Natural killer cell (primary cell): ENCODE results near the gene MMP24. TPM values are rescaled to one million over a fixed set of nuclear protein-coding genes. Genes with fewer than 3 reads are reported as not detected.

Experiments
- ATAC-seq, 3 donors: fragments of 150-1000 bp in 2 of 3; fragments of 200-7000 bp in 1 of 3; cut with Tn5 transposase; 1 replicate in 1 of 3; 2 replicates in 2 of 3; pipeline ENCODE4 v1.10.0; 2021; ENCODE audit warnings: mild to moderate bottlenecking in 2 of 3, moderate library complexity in 2 of 3
- DNase-seq, 2 donors: peaks; one replicate each; pipeline versions ENCODE4 v3.0.0 to v3.0.0-alpha.2; 2013 to 2021; ENCODE audit warnings: mixed read lengths in 1 of 2
- H3K27ac ChIP-seq: one replicate; pipeline ENCODE4 v1.5.1; 2013; ENCODE audit warnings: mild to moderate bottlenecking, low read length
- H3K27me3 ChIP-seq: one replicate; pipeline ENCODE4 v1.6.1; 2013; ENCODE audit warnings: low read length; ENCODE audit not compliant: control insufficient read depth, insufficient read depth
- H3K36me3 ChIP-seq: one replicate; pipeline ENCODE4 v1.6.1; 2013; ENCODE audit warnings: low read length; ENCODE audit not compliant: control insufficient read depth, insufficient read depth
- H3K4me1 ChIP-seq: one replicate; pipeline ENCODE4 v1.6.1; 2013; ENCODE audit warnings: low read length; ENCODE audit not compliant: control insufficient read depth, insufficient read depth
- H3K4me3 ChIP-seq: one replicate; pipeline ENCODE4 v1.5.1; 2013; ENCODE audit warnings: low read length
- H3K9me3 ChIP-seq: one replicate; pipeline ENCODE4 v1.6.1; 2013; ENCODE audit warnings: low read length; ENCODE audit not compliant: control insufficient read depth, insufficient read depth
- H3K27ac Mint-ChIP-seq, 2 donors: one replicate each; pipeline ENCODE4 v1.8.0; 2022; ENCODE audit warnings: mild to moderate bottlenecking in 2 of 2, mixed read lengths in 2 of 2, moderate library complexity in 1 of 2
- H3K27me3 Mint-ChIP-seq, 2 donors: one replicate each; pipeline ENCODE4 v1.8.0; 2022; ENCODE audit warnings: low read depth in 2 of 2, mixed read lengths in 2 of 2
- H3K36me3 Mint-ChIP-seq: one replicate; pipeline ENCODE4 v1.8.0; 2022; ENCODE audit warnings: mixed read lengths
- H3K4me1 Mint-ChIP-seq, 2 donors: one replicate each; pipeline ENCODE4 v1.8.0; 2022; ENCODE audit warnings: mixed read lengths in 2 of 2
- H3K4me3 Mint-ChIP-seq: one replicate; pipeline ENCODE4 v1.8.0; 2022; ENCODE audit warnings: mild to moderate bottlenecking, moderate library complexity, mixed read lengths
- H3K9me3 Mint-ChIP-seq, 2 donors: one replicate each; pipeline ENCODE4 v1.8.0; 2022; ENCODE audit warnings: mixed read lengths in 2 of 2
- WGBS: methylation state at CpG from one replicate; pipeline ENCODE4 v1.1.7; 2013; ENCODE audit warnings: missing lambda C conversion rate; ENCODE audit not compliant: insufficient coverage; 5-methylcytosine and 5-hydroxymethylcytosine counted together
- intact Hi-C: fragments of 100-400 bp; cut with micrococcal nuclease; formaldehyde crosslinking; loops from one replicate; pipeline ENCODE4 v1.14.2; 2022
- total RNA-seq, 4 donors: library from RNA; stranded (reverse); fragments of 120-200 nt in 1 of 4; gene quantifications; one replicate each; pipeline versions ENCODE4 v1.2.3 to v1.2.4, GENCODE V29; 2013 to 2022
- TF ChIP-seq, protein P1 (sequence below): fragments of 200-600 bp; IDR thresholded peaks from one replicate; pipeline ENCODE4 v1.8.0; 2022; ENCODE audit warnings: antibody characterized with exemption

MMP24 gene
- total RNA-seq, 3 donors from 2014 or later (not counting 1 experiment from before 2014, with no cell fraction given), result 0.14 to 0.18 (median 0.16) TPM

- H3K36me3 Mint-ChIP-seq, result no peaks in the 10 kb centered on the region
- TF ChIP-seq, protein P1, sequence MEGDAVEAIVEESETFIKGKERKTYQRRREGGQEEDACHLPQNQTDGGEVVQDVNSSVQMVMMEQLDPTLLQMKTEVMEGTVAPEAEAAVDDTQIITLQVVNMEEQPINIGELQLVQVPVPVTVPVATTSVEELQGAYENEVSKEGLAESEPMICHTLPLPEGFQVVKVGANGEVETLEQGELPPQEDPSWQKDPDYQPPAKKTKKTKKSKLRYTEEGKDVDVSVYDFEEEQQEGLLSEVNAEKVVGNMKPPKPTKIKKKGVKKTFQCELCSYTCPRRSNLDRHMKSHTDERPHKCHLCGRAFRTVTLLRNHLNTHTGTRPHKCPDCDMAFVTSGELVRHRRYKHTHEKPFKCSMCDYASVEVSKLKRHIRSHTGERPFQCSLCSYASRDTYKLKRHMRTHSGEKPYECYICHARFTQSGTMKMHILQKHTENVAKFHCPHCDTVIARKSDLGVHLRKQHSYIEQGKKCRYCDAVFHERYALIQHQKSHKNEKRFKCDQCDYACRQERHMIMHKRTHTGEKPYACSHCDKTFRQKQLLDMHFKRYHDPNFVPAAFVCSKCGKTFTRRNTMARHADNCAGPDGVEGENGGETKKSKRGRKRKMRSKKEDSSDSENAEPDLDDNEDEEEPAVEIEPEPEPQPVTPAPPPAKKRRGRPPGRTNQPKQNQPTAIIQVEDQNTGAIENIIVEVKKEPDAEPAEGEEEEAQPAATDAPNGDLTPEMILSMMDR, result no peak
- DNase-seq (no peak), ATAC-seq (peak in 1 of 3 donors; percentile 38)
- Histone ChIP-seq H3K27ac (no peak overlapping the region), H3K36me3 (peaks cover 8% of the 10 kb centered on the region), H3K4me3 (no peak overlapping the region), H3K27me3 (no peaks in the 10 kb centered on the region), H3K4me1 (peaks cover 7% of the 10 kb centered on the region), H3K9me3 (no peaks in the 10 kb centered on the region)
- no peak overlapping the region for H3K4me3 Mint-ChIP-seq
- H3K4me1 Mint-ChIP-seq, result peaks cover 5 to 7% of the 10 kb centered on the region in 2 donors
- H3K27me3 Mint-ChIP-seq, result no peaks in the 10 kb centered on the region
- WGBS, result 88% methylated on average over 12 of the region's 12 CpGs
- intact Hi-C loops, result loop anchor here (2.0 kb wide), 1 partner anchor 133 kb away; the partner anchor contains the start of gene GDF5
- no peaks in the 10 kb centered on the region for H3K9me3 Mint-ChIP-seq
- peak overlapping the region in 1 of 2 donors; percentile 45 for H3K27ac Mint-ChIP-seq
These were observed 79.4 kb downstream of the MMP24 start for GRCh38 chr20:35305682-35306556.

DNA sequence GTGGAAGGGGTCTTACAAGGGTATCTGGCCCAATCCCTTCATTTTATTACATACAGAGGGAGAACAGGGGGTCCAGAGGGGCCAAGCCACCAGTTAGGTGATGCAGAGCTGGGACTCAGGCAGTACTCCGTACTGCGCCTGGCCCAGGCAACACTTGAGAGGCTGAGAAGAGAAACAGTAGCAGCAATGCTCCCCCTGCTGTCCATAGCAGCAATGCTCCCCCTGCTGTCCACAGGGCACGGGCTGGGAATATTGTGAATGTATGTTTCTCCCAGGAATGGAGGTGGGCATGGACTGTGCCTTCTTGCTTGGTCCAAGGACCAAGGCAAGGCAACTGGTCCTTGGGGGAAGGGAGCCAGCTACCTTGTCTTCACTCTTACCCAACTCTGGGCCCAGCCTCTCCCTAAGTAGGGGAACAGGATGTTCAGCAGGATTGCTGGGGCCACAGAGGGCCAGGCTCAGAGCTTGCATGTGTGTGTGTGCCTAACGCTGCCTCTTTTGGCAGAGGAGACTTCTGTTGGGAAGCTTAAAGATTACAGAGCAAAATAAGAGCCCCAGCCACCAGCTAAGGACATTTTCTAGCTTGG is 80.5 kb downstream of the MMP24 start:
- TF ChIP-seq, protein P1, result peak; percentile 27
- H3K4me3 Mint-ChIP-seq, result no peak overlapping the region
- Histone ChIP-seq H3K9me3 (no peaks in the 10 kb centered on the region), H3K36me3 (peaks cover 8% of the 10 kb centered on the region), H3K27ac (no peak overlapping the region), H3K4me3 (no peak overlapping the region), H3K27me3 (no peaks in the 10 kb centered on the region), H3K4me1 (peaks cover 7% of the 10 kb centered on the region)
- WGBS, result 60% methylated on average over 4 of the region's 4 CpGs
- DNase-seq (peak in 1 of 2 donors; percentile 53), ATAC-seq (peak in 2 of 3 donors; percentile 41)
- no peaks in the 10 kb centered on the region for H3K27me3 Mint-ChIP-seq
- H3K36me3 Mint-ChIP-seq, result no peaks in the 10 kb centered on the region
- no peaks in the 10 kb centered on the region for H3K9me3 Mint-ChIP-seq
- H3K27ac Mint-ChIP-seq, result no peak overlapping the region
- intact Hi-C loops, result no loop called here
- peaks cover 5 to 7% of the 10 kb centered on the region in 2 donors for H3K4me1 Mint-ChIP-seq

DNA sequence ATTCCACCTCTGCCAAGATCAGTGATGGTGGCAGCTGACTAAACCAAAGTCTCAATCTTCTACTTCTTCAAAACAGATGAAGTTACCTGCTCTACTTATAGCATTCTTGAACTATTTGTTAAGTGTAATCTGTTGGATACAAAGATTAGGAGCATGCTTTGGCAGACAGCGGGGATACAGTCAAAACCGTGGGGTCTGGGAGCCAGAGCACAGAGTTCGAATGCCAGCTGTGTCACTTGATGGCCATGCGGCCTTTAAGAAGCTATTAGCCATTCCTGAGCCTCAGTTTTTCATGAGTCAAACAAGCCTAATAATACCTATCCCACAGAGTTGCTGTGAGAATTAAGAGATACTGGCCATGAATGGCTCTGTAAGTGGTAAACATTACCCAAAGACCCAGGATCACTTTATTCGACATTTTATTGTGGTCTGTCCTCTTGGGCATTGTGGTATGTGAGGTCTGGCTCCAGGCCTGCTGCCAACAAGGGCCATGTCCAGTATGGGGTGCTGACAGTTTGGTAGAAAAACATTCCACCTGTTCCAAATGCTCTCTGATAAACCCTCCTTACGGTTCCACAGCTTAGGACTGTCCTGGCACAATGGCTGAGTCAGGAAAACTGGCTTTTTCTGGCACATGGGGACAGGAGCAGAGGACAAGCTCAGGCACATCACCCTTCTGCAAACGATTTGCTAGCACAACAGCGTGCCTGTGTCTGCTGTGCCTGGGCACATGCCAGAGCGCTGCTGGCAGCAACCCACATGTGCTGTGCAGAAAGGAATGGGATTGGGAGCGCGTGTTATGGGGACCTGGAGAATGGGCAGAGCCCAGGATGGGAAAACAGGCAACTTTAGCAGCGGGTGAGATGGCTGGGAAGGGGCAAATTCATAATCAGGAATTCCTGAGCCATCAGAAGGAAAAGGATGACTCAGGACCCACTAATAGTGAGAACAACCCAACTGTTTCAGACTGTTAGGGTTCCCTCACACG is 81.5 kb downstream of the MMP24 start:
- Histone ChIP-seq H3K36me3 (peaks cover 8% of the 10 kb centered on the region), H3K4me3 (no peak overlapping the region), H3K4me1 (peaks cover 7% of the 10 kb centered on the region), H3K27ac (no peak overlapping the region), H3K9me3 (no peaks in the 10 kb centered on the region), H3K27me3 (no peaks in the 10 kb centered on the region)
- TF ChIP-seq, protein P1, result no peak
- H3K9me3 Mint-ChIP-seq, result no peaks in the 10 kb centered on the region
- intact Hi-C loops, result no loop called here
- no peak for DNase-seq
- H3K36me3 Mint-ChIP-seq, result no peaks in the 10 kb centered on the region
- no peak overlapping the region for H3K4me3 Mint-ChIP-seq
- WGBS, result 90% methylated on average over 13 of the region's 13 CpGs
- H3K4me1 Mint-ChIP-seq, result peaks cover 5 to 14% of the 10 kb centered on the region in 2 donors
- no peak for ATAC-seq
- no peak overlapping the region for H3K27ac Mint-ChIP-seq
- H3K27me3 Mint-ChIP-seq, result no peaks in the 10 kb centered on the region
